H1 (cell line): ENCODE measurements around the gene ZDHHC16. TPM values are rescaled to one million over a fixed set of nuclear protein-coding genes. Genes with fewer than 3 reads are reported as not detected.

Source experiments
- ATF2 ChIP-seq: IDR thresholded peaks from 2 replicates; pipeline ENCODE4 v1.6.1; 2012; ENCODE audit warnings: low read length, inconsistent platforms
- BACH1 ChIP-seq: IDR thresholded peaks from 2 replicates; pipeline ENCODE4 v1.6.1; 2012; ENCODE audit warnings: low read length, improper control_type of control experiment
- BCL11A ChIP-seq, 2 experiments: IDR thresholded peaks; one replicate each; pipeline ENCODE4 v1.6.1; 2011; ENCODE audit warnings: low read depth in 2 of 2, low read length in 2 of 2, mild to moderate bottlenecking in 2 of 2
- BRCA1 ChIP-seq: IDR thresholded peaks from 2 replicates; pipeline ENCODE4 v1.6.1; 2012; ENCODE audit warnings: low read depth, low read length, improper control_type of control experiment
- CEBPB ChIP-seq: IDR thresholded peaks from 2 replicates; pipeline ENCODE4 v1.6.1; 2012; ENCODE audit warnings: low read depth, low read length
- CHD1 ChIP-seq: IDR thresholded peaks from 2 replicates; pipeline ENCODE4 v1.6.1; 2012; ENCODE audit warnings: low read depth, low read length, improper control_type of control experiment
- EGR1 ChIP-seq: IDR thresholded peaks from 2 replicates; pipeline ENCODE4 v1.6.1; 2011; ENCODE audit warnings: low read depth, low read length, borderline replicate concordance
- GTF2F1 ChIP-seq: IDR thresholded peaks from 2 replicates; pipeline ENCODE4 v1.6.1; 2012; ENCODE audit warnings: low read depth, low read length, improper control_type of control experiment, borderline replicate concordance
- HDAC2 ChIP-seq, 2 experiments: fragments of 300-600 bp in 1 of 2; sonication (generic) in 1 of 2; IDR thresholded peaks; 2 replicates each; pipeline ENCODE4 v1.6.1; 2011 to 2012; ENCODE audit warnings: low read depth in 2 of 2, low read length in 2 of 2, mild to moderate bottlenecking in 2 of 2, moderate library complexity in 2 of 2, borderline replicate concordance in 1 of 2, inconsistent platforms in 1 of 2
- HDAC6 ChIP-seq: IDR thresholded peaks from one replicate; pipeline ENCODE4 v1.7.1; 2012; ENCODE audit warnings: low read depth, mild to moderate bottlenecking, inconsistent platforms, low read length, moderate library complexity
- JUND ChIP-seq: IDR thresholded peaks from 2 replicates; pipeline ENCODE4 v1.6.1; 2011; ENCODE audit warnings: mild to moderate bottlenecking, improper control_type of control experiment, low read length
- NANOG ChIP-seq: IDR thresholded peaks from 2 replicates; pipeline ENCODE4 v1.6.1; 2011; ENCODE audit warnings: low read length, low read depth, mild to moderate bottlenecking, inconsistent platforms; ENCODE audit not compliant: insufficient read depth, poor library complexity, severe bottlenecking
- NRF1 ChIP-seq: IDR thresholded peaks from 2 replicates; pipeline ENCODE4 v1.6.1; 2011; ENCODE audit warnings: mild to moderate bottlenecking, low read depth, low read length, improper control_type of control experiment
- POLR2A ChIP-seq, 2 experiments: IDR thresholded peaks; 1 replicate in 1 of 2; 2 replicates in 1 of 2; pipeline ENCODE4 v1.6.1; 2011; ENCODE audit warnings: low read depth in 2 of 2, low read length in 2 of 2, mild to moderate bottlenecking in 2 of 2; ENCODE audit errors: control extremely low read depth in 1 of 2
- POU5F1 ChIP-seq: IDR thresholded peaks from 2 replicates; pipeline ENCODE4 v1.6.1; 2011; ENCODE audit warnings: low read depth, mild to moderate bottlenecking, low read length, moderate library complexity
- RBBP5 ChIP-seq: IDR thresholded peaks from 2 replicates; pipeline ENCODE4 v1.7.1; 2012; ENCODE audit warnings: low read depth, mild to moderate bottlenecking, inconsistent platforms, low read length, moderate library complexity, borderline replicate concordance
- RFX5 ChIP-seq: IDR thresholded peaks from 2 replicates; pipeline ENCODE4 v1.6.1; 2011; ENCODE audit warnings: low read depth, low read length, improper control_type of control experiment, borderline replicate concordance
- RXRA ChIP-seq: IDR thresholded peaks from 2 replicates; pipeline ENCODE4 v1.6.1; 2011; ENCODE audit warnings: low read depth, mild to moderate bottlenecking, low read length, moderate library complexity; ENCODE audit not compliant: insufficient read depth
- SIRT6 ChIP-seq: IDR thresholded peaks from one replicate; pipeline ENCODE4 v1.7.1; 2012; ENCODE audit warnings: low read length, inconsistent platforms
- SIX5 ChIP-seq: IDR thresholded peaks from 2 replicates; pipeline ENCODE4 v1.6.1; 2011; ENCODE audit warnings: mild to moderate bottlenecking, low read depth, low read length
- TAF7 ChIP-seq: optimal IDR thresholded peaks from 2 replicates; pipeline ENCODE3; 2011; ENCODE audit warnings: low read depth, mild to moderate bottlenecking, inconsistent platforms, low read length, moderate library complexity, borderline replicate concordance
- TCF12 ChIP-seq: IDR thresholded peaks from 2 replicates; pipeline ENCODE4 v1.6.1; 2011; ENCODE audit warnings: low read depth, mild to moderate bottlenecking, low read length
- YY1 ChIP-seq: IDR thresholded peaks from 2 replicates; pipeline ENCODE4 v1.6.1; 2011; ENCODE audit warnings: low read depth, mild to moderate bottlenecking, low read length
- ZNF274 ChIP-seq: IDR thresholded peaks from 2 replicates; pipeline ENCODE4 v1.7.0; 2012; ENCODE audit warnings: low read length, borderline replicate concordance; ENCODE audit errors: extremely low read depth
- polyA plus RNA-seq, 7 experiments: library from polyadenylated mRNA; depleted of rRNA in 3 of 7; stranded (reverse) in 5 of 7; unstranded in 2 of 7; fragments of >200 nt in 5 of 7; fragments of 200-250 nt in 2 of 7; gene quantifications; 1 replicate in 5 of 7; 2 replicates in 1 of 7; 4 replicates in 1 of 7; pipeline versions ENCODE4 v1.2.1 to v1.2.3, GENCODE V29; 2011 to 2013; ENCODE audit warnings: missing spikeins in 2 of 7, mixed read lengths in 2 of 7
- total RNA-seq: library from RNA; stranded (reverse); fragmentation: NEBNext Ultra II Directional; extraction: Animal tissue kit (Norgen Biotek cat#: 25700); gene quantifications from 2 replicates; pipeline ENCODE4 v1.2.1, GENCODE V29; 2021

Gene ZDHHC16
- total and polyA plus RNA-seq, 2 of the 8 experiments (the other 6 are each of a cell fraction or from before 2014, with no cell fraction given): 45.9 to 108 TPM

GRCh38 chr10:97400665-97401454, 45.1 kb upstream of the ZDHHC16 start, which contains the start of gene RRP12 (continued):
- TF ChIP-seq JUND: no peak
- no peak for TF ChIP-seq SIRT6
- TF ChIP-seq HDAC6: no peak
- no peak for TF ChIP-seq CHD1
- TF ChIP-seq GTF2F1: no peak
- no peak for TF ChIP-seq RXRA
- TF ChIP-seq POLR2A (IDR thresholded peaks at IDR 0.05; ENCODE audit: control extremely low read depth in 1 of 2, low read depth in 2 of 2, low read length in 2 of 2): peak in 1 of 2 experiments; percentile 82; a peak in 2 of 3 replicates
- no peak for TF ChIP-seq SIX5
- TF ChIP-seq BCL11A (IDR thresholded peaks at IDR 0.05; ENCODE audit: low read depth in 2 of 2, low read length in 2 of 2): no peak
- no peak for TF ChIP-seq RBBP5
- no peak for TF ChIP-seq TAF7
- no peak for TF ChIP-seq ZNF274
- no peak for TF ChIP-seq NRF1
- TF ChIP-seq NANOG: no peak
- no peak for TF ChIP-seq TCF12
- no peak for TF ChIP-seq EGR1
- no peak for TF ChIP-seq BACH1
- no peak for TF ChIP-seq POU5F1
- TF ChIP-seq RFX5: no peak
- TF ChIP-seq BRCA1: no peak
- peak in 1 of 2 experiments; percentile 100; a peak in 2 of 4 replicates for TF ChIP-seq HDAC2 (IDR thresholded peaks at IDR 0.05; ENCODE audit: borderline replicate concordance in 1 of 2, low read depth in 2 of 2, low read length in 2 of 2)
- TF ChIP-seq YY1: no peak
- TF ChIP-seq CEBPB: no peak
- TF ChIP-seq ATF2: 0 out of 2 replicates have a peak, but pooled peaks have one; percentile 65
